ENCODE data around the gene POLR1G. TPM values are rescaled to one million over a fixed set of nuclear protein-coding genes. Genes with fewer than 3 reads are reported as not detected.

Gene POLR1G
- polyA plus RNA-seq, 1 of the 3 experiments (the other 2 are of a cell fraction): 11.9 TPM

GRCh38 chr19:45418802-45419201 lies 12.4 kb downstream of the POLR1G start (continued):
- TF ChIP-seq ZBTB33 (IDR thresholded peaks at IDR 0.05; ENCODE audit: borderline replicate concordance, low read depth): no peak
- TF ChIP-seq ELF1 (IDR thresholded peaks at IDR 0.05): no peak
- no peak for TF ChIP-seq EP300 (IDR thresholded peaks at IDR 0.05; ENCODE audit: borderline replicate concordance in 1 of 2, low read depth in 1 of 2, low read length in 1 of 2)
- no peak for TF ChIP-seq SIN3A (IDR thresholded peaks at IDR 0.05; ENCODE audit: borderline replicate concordance, low read depth, low read length)
- no peak for TF ChIP-seq RCOR1 (IDR thresholded peaks at IDR 0.05; ENCODE audit: low read length)
- no peak for TF ChIP-seq NRF1 (IDR thresholded peaks at IDR 0.05; ENCODE audit: low read depth, low read length)

- no peak for DNase-seq
- Histone ChIP-seq H3K9me2 (no peaks in the 10 kb centered on the region), H3K36me3 (replicated peaks in 1 of 2; ENCODE audit: control insufficient read depth in 1 of 2, insufficient read depth in 2 of 2, low read length in 1 of 2) (peaks cover 9 to 37% of the 10 kb centered on the region in 2 experiments), H4K20me1 (ENCODE audit: insufficient read depth) (no peaks in the 10 kb centered on the region; the same call in 1 of the 2 replicates), H3K79me2 (ENCODE audit: insufficient read depth) (peaks cover 45% of the 10 kb centered on the region), H3K9me3 (no peaks in the 10 kb centered on the region), H3K27ac (ENCODE audit: low read depth in 2 of 2, low read length in 1 of 2) (no peak overlapping the region), H3K4me2 (no peak overlapping the region), H3K27me3 (ENCODE audit: insufficient read depth) (no peaks in the 10 kb centered on the region), H3K4me3 (ENCODE audit: low read depth in 2 of 2, low read length in 1 of 2) (no peak overlapping the region), H3K4me1 (ENCODE audit: control insufficient read depth in 1 of 2, insufficient read depth in 2 of 2, low read depth in 1 of 2, low read length in 1 of 2) (peaks cover 7 to 11% of the 10 kb centered on the region in 2 experiments; a peak in 3 of 4 replicates), H3F3A (replicated peaks; ENCODE audit: insufficient read depth) (peaks cover 12% of the 10 kb centered on the region), H2AFZ (ENCODE audit: low read depth) (no peak overlapping the region), H3K9ac (no peak overlapping the region)
- ChIA-PET POLR2A (no interaction called here), CTCF (interaction anchor here (1.2 to 2.7 kb wide), 2 partner anchors 20 to 59 kb away, joined by 3 to 10 read pairs; no protein-coding TSS in a partner anchor)
- TF ChIP-seq GATA2 (CRISPR knock-in tag; IDR thresholded peaks at IDR 0.05): no peak
- no peak for TF ChIP-seq MXI1 (IDR thresholded peaks at IDR 0.05; ENCODE audit: low read depth, low read length)
- no peak for TF ChIP-seq REST (IDR thresholded peaks at IDR 0.05; ENCODE audit: low read depth, low read length)
- TF ChIP-seq SMC3 (IDR thresholded peaks at IDR 0.05; ENCODE audit: low read depth, low read length): no peak
- TF ChIP-seq SIN3A (IDR thresholded peaks at IDR 0.05; ENCODE audit: borderline replicate concordance, low read depth, low read length): no peak
- WGBS (ENCODE audit: low lambda C conversion rate): 100% methylated on average over 1 of the region's 4 CpGs
Measured at GRCh38 chr19:45419396-45419795, 13.0 kb downstream of the POLR1G start.
